Aorta (tissue), 5 donors: ENCODE data around the gene MAGOH. TPM values are rescaled to one million over a fixed set of nuclear protein-coding genes. Genes with fewer than 3 reads are reported as not detected.

Experiments
- ATAC-seq: fragments of 200-7000 bp; cut with Tn5 transposase; one replicate; pipeline ENCODE4 v1.9.1; 2022; ENCODE audit warnings: moderate library complexity; ENCODE audit not compliant: low FRiP score
- DNase-seq, 2 donors: peaks; one replicate each; pipeline ENCODE4 v3.0.0-alpha.2; 2020
- H3K27ac ChIP-seq, 2 donors: one replicate each; pipeline ENCODE4 v1.5.1; 2013; ENCODE audit warnings: low read length in 2 of 2, mild to moderate bottlenecking in 2 of 2, moderate library complexity in 2 of 2, control low read depth in 1 of 2, inconsistent platforms in 1 of 2, low read depth in 1 of 2
- H3K27me3 ChIP-seq, 2 donors: one replicate each; pipeline ENCODE4 v1.6.1; 2013; ENCODE audit warnings: control low read depth in 1 of 2, low read length in 1 of 2, mild to moderate bottlenecking in 1 of 2, moderate library complexity in 1 of 2; ENCODE audit not compliant: insufficient read depth in 2 of 2, control insufficient read depth in 1 of 2
- H3K36me3 ChIP-seq, 2 donors: one replicate each; pipeline ENCODE4 v1.6.1; 2013; ENCODE audit warnings: control low read depth in 1 of 2, low read length in 1 of 2, mild to moderate bottlenecking in 1 of 2; ENCODE audit not compliant: insufficient read depth in 2 of 2, control insufficient read depth in 1 of 2
- H3K4me1 ChIP-seq, 2 donors: one replicate each; pipeline ENCODE4 v1.6.1; 2013; ENCODE audit warnings: low read length in 2 of 2, control low read depth in 1 of 2, mild to moderate bottlenecking in 1 of 2, moderate library complexity in 1 of 2; ENCODE audit not compliant: insufficient read depth in 2 of 2, control insufficient read depth in 1 of 2
- H3K4me3 ChIP-seq, 2 donors: one replicate each; pipeline ENCODE4 v1.5.1; 2013; ENCODE audit warnings: low read length in 2 of 2, control low read depth in 1 of 2, mild to moderate bottlenecking in 1 of 2
- H3K9me3 ChIP-seq: one replicate; pipeline ENCODE4 v1.6.1; 2013; ENCODE audit warnings: mild to moderate bottlenecking, low read length; ENCODE audit not compliant: control insufficient read depth
- WGBS, 2 donors: extraction: QIAGEN DNeasy Blood & Tissue Kit; methylation state at CpG; one replicate each; pipeline ENCODE4 v1.1.7; 2013; 5-methylcytosine and 5-hydroxymethylcytosine counted together
- intact Hi-C, 2 donors: fragments of 100-400 bp; cut with DNase I; formaldehyde crosslinking; loops; one replicate each; pipeline versions ENCODE4 v1.14.2 to v1.15.0; 2022
- polyA plus RNA-seq, 2 donors: library from polyadenylated mRNA; stranded (reverse); fragments of 200-250 nt; gene quantifications; one replicate each; pipeline ENCODE4 v1.2.3, GENCODE V29; 2013
- total RNA-seq, 2 donors: library from RNA; stranded (reverse); fragmentation: NEBNext Ultra II Directional; extraction: Animal tissue kit (Norgen Biotek cat#: 25700); gene quantifications; one replicate each; pipeline ENCODE4 v1.2.1, GENCODE V29; 2021
- donor health status: healthy with polysubstance abuse.
- donor health status: Bipolar disorder and iron deficiency.
- donor health status: DM: no; HTN: no; CAD: no.
- donor health status: DM: no; HTN: no; CAD: no.
- donor health status: DM: yes; HTN: yes; CAD: no.

MAGOH gene
- total and polyA plus RNA-seq, 4 donors = 26.7 to 65.2 (median 39.2) TPM

DNA sequence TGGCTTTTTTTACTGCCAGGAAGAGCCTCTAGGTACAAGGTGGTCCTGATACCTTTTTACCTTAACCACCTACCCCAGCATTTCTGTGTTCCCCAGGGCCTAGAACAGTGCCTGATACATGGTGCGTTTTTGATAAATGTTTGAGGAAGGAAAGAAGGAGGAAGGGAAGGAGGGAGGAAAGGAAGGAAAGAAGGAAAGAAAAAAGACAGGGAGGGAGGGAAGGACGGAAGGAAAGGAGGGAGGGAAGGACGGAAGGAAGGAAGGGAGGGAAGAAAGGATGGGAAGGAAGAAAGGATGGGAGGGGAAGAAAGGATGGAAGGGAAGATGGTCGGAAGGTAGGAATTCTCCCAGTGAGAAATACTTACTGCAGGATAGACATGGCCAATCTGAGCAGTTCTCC lies 12.0 kb upstream of the MAGOH start:
- peaks cover 6 to 8% of the 10 kb centered on the region in 2 donors for H3K36me3 ChIP-seq
- no peak overlapping the region for H3K27ac ChIP-seq
- H3K9me3 ChIP-seq = no peaks in the 10 kb centered on the region
- no peak overlapping the region for H3K4me3 ChIP-seq
- ATAC-seq (no peak), DNase-seq (no peak)
- no peaks in the 10 kb centered on the region for H3K27me3 ChIP-seq
- intact Hi-C loops = no loop called here
- 92% methylated on average over 4 of the region's 4 CpGs for WGBS, 2 donors
- H3K4me1 ChIP-seq = no peaks in the 10 kb centered on the region

DNA sequence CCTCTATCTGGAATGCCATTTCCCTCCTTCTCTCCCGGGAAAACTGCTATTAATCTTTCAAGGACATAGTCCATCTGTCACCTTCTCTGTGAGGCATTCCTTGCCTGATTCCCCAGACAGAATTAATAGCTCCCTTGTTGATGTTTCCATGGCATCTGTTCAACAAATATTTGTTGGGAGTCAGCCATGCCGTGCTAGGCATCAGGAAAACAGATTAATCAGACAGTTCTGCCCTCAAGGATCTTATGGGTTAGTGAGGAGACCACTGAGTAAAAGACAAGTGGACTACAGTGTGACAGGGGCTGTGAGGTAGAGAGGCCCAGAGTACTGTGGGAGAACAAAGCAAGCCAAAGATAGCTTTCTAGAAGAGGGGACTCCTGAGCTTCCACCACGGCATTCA lies 11.4 kb upstream of the MAGOH start:
- 34 to 45% methylated on average over 3 of the region's 3 CpGs for WGBS, 2 donors
- DNase-seq (no peak), ATAC-seq (no peak)
- no peaks in the 10 kb centered on the region for H3K4me1 ChIP-seq
- no peaks in the 10 kb centered on the region for H3K27me3 ChIP-seq
- H3K9me3 ChIP-seq = no peaks in the 10 kb centered on the region
- intact Hi-C loops = no loop called here
- no peak overlapping the region for H3K27ac ChIP-seq
- peaks cover 6 to 10% of the 10 kb centered on the region in 2 donors for H3K36me3 ChIP-seq
- H3K4me3 ChIP-seq = no peak overlapping the region

DNA sequence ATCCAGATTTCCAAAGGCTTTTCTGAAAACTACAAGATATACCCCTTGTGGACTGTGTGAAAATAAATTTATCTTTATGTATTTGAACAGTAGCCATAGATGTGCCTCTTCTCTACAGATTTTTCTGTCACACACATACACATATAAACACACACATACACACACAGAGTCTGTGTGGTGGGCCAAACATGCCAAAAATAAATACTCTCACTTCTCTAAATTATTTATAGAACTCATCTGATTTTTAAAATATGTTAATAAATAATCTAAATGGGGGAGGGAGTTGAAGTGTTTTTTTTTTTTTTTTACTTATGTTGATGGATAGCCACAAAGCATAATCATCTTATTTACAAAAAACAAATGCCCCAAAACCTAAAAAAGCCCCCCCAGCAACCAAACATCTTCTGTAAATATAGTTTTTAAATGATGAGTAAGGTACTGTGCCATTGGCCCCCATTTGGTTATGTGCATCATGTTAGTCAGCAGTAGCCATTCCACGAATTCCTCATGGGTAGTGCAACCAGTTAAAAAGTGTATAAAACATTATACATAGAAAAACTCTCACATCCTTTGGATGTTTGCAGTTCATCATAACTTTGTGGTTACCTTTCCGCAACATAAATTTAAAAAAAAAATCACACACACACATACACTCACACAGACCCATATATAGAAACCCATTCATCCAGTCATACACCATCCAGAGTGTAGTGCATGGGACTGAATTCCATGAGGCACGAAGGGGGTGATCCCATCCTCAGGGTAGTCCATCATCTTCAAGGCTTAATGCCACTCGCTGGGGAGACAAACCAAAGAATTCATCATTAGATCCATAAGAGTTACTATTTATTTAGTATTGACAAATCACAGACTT lies 8.2 kb upstream of the MAGOH start:
- Histone ChIP-seq H3K9me3 (no peaks in the 10 kb centered on the region), H3K4me3 (no peak overlapping the region), H3K27me3 (no peaks in the 10 kb centered on the region), H3K36me3 (peaks cover 6 to 10% of the 10 kb centered on the region in 2 donors), H3K27ac (no peak overlapping the region), H3K4me1 (no peaks in the 10 kb centered on the region)
- intact Hi-C loops = no loop called here
- DNase-seq (no peak), ATAC-seq (no peak)
- 61 to 73% methylated on average over 4 of the region's 4 CpGs for WGBS, 2 donors

DNA sequence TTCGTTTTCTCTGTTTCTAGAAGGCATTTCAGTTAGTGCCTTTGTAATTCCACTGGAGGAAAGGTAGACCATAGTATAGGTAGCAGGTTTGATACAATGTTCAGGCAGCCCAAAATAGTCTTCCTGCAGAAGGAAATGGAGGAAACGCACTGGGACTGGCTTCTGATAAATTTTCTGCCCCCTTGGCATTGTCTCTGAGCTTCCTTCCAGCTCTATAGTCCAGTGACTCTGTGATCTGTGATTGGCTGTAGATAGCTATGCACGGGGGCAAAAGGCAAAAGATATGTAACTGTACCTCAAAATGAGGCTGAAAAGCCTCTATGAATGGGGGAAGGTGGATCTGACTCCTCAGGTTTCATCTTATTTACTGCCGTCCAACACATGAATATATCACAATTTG lies 5.8 kb upstream of the MAGOH start:
- Histone ChIP-seq H3K9me3 (no peaks in the 10 kb centered on the region), H3K27me3 (no peaks in the 10 kb centered on the region), H3K27ac (no peak overlapping the region), H3K4me1 (peaks cover 0 to under 1% of the 10 kb centered on the region in 2 donors), H3K36me3 (peaks cover 0 to 2% of the 10 kb centered on the region in 2 donors), H3K4me3 (no peak overlapping the region)
- 68 to 74% methylated on average over 4 of the region's 4 CpGs for WGBS, 2 donors
- intact Hi-C loops = no loop called here
- no peak for DNase-seq
- no peak for ATAC-seq

DNA sequence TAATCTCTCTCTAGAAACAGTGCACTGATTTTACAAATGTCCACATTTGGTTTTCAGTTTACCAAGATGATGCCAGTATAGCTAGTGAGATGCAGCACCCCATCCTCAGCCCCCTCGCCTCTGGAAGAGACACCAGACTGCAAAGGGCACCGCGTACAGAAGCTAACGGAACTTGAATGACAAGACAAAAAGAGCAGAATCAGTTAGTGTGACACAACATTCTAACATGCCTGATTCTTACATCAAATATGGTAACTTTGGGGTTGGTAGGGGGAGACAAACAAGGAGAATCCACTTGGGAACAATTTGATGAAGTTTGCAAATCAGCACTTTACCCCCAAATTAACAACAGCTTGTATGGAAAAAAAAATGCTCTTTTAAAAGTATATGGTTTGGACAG lies 4.1 kb upstream of the MAGOH start:
- Histone ChIP-seq H3K27ac (no peak overlapping the region), H3K9me3 (no peaks in the 10 kb centered on the region), H3K4me3 (no peak overlapping the region), H3K4me1 (peaks cover 0 to 3% of the 10 kb centered on the region in 2 donors), H3K27me3 (no peaks in the 10 kb centered on the region), H3K36me3 (peaks cover 0 to 2% of the 10 kb centered on the region in 2 donors)
- intact Hi-C loops = no loop called here
- 65 to 66% methylated on average over 4 of the region's 4 CpGs for WGBS, 2 donors
- ATAC-seq = no peak
- DNase-seq = no peak

DNA sequence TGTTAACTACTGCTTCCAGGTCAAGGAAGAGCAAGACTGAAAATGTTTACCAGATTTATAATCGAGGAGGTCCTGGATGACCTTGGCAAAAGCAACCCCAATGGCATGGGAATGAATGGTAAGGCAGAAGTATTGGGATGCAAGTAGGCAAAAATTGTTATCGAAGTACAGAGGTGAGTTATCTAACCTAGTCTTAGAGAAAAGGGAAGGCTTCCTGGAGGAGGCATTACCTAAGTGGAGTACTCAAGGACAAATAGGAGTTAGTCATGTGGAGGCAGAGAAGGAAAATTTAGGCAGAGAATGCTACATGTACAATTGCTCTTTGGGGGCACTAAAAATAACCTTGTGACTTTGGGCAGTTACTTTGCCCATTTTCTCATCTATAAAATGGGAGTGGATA lies 3.5 kb upstream of the MAGOH start:
- Histone ChIP-seq H3K4me3 (no peak overlapping the region), H3K27ac (no peak overlapping the region), H3K27me3 (no peaks in the 10 kb centered on the region), H3K36me3 (peaks cover 0 to 2% of the 10 kb centered on the region in 2 donors), H3K4me1 (peaks cover 0 to 3% of the 10 kb centered on the region in 2 donors), H3K9me3 (no peaks in the 10 kb centered on the region)
- WGBS, 2 donors = 89 to 96% methylated on average over 2 of the region's 2 CpGs
- DNase-seq (no peak), ATAC-seq (no peak)
- intact Hi-C loops = no loop called here

DNA sequence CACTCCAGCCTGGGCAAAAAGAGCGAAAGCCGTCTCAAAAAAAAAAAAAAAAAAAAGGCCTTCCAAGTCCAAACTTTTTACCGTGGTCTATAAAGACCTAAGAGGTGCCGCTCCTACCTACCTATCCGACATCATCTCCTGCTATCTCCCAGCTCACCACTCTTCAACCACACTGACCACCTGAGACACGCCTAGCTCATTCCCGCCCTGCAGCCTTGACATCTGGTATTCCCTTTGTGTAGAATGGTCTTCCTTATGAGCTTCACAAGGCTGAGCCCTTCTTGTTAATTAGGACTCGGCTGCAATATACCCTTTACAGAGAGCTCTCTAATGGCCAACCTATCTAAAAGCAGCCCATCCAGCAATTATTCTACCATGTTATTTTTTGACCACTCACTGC lies 680 bp downstream of the MAGOH start:
- Histone ChIP-seq H3K27me3 (no peaks in the 10 kb centered on the region), H3K9me3 (no peaks in the 10 kb centered on the region), H3K27ac (no peak overlapping the region), H3K36me3 (peaks cover 4% of the 10 kb centered on the region in 2 donors), H3K4me1 (peaks cover 0 to 3% of the 10 kb centered on the region in 2 donors), H3K4me3 (peak overlapping the region; percentile 82 to 86)
- ATAC-seq (no peak), DNase-seq (no peak)
- WGBS, 2 donors = 13 to 31% methylated on average over 6 to 8 of the region's 8 CpGs
- intact Hi-C loops = no loop called here

DNA sequence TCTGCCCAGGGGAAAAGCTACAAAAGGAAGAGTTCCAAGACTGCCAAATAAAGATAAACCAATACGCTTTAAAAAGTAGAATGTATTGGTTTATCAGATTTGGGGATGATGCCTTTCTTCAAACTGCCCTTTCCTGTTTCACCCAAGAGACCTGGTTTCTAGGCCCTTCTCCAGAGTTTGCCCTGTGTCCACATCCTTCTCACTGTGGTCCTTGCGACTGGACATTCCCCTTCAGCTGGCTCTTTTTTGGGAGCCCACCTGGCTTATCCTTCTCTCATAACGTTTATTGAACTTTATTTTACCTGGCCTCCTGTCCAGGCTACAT lies 17.4 kb downstream of the MAGOH start:
- ATAC-seq (no peak), DNase-seq (no peak)
- Histone ChIP-seq H3K9me3 (no peaks in the 10 kb centered on the region), H3K4me3 (no peak overlapping the region), H3K27me3 (no peaks in the 10 kb centered on the region), H3K27ac (peak overlapping the region; percentile 9 to 99), H3K36me3 (peaks cover 0 to 2% of the 10 kb centered on the region in 2 donors), H3K4me1 (no peaks in the 10 kb centered on the region)
- WGBS, 2 donors = 27 to 36% methylated on average over 3 of the region's 3 CpGs
- intact Hi-C loops = loop anchor here in 1 of 2 donors (1.0 kb wide), 1 partner anchor 24 kb away; no protein-coding TSS in a partner anchor
